HCT116 (cell line): ENCODE measurements around the gene BRAT1.

Source experiments
- EGR1 ChIP-seq: IDR thresholded peaks from 2 replicates; pipeline ENCODE4 v1.6.1; 2012; ENCODE audit warnings: low read depth
- ZNF274 ChIP-seq: fragments of 200-500 bp; sonication (Bioruptor generic); IDR thresholded peaks from 2 replicates; pipeline ENCODE4 v1.6.1; 2014; ENCODE audit warnings: mild to moderate bottlenecking, low read depth, low read length, inconsistent platforms

GRCh38 chr7:2540641-2541051 lies 14.7 kb downstream of the BRAT1 start:
- no peak for TF ChIP-seq ZNF274
- TF ChIP-seq EGR1, result no peak
